ENCODE measurements around the gene KLHL14. TPM values are rescaled to one million over a fixed set of nuclear protein-coding genes. Genes with fewer than 3 reads are reported as not detected.

The KLHL14 gene
- total RNA-seq, 2 experiments from 2014 or later = 0.57 to 2.8 TPM

DNA sequence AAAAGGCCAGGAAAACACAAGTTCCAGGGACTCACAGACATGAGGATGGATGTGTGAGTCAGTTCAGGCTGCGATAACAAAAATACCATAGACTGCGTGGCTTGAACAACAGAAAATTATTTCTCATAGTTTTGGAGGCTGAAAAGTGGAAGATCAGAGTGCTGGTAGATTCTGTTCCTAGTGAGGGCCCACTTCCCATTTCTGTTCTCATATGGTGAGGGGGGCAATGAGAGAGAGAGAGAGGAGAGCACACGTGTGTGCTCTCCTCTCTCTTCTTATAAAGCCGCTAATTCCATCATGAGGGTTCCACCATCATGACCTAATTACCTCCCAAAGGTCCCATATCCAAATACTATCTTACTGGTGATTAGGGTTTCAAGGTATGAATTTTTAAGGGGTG lies 23.0 kb downstream of the KLHL14 start:
- ChIA-PET CTCF (ENCODE audit: unreplicated experiment) (no interaction called here), POLR2A (no interaction called here)
- Histone ChIP-seq H3K4me1 (ENCODE audit: insufficient read depth, low read length, poor library complexity, severe bottlenecking) (no peaks in the 10 kb centered on the region), H3K27ac (ENCODE audit: low read depth, low read length, poor library complexity, severe bottlenecking) (no peak overlapping the region), H3K9me2 (ENCODE audit: insufficient read depth, low read length) (no peaks in the 10 kb centered on the region), H3K4me2 (ENCODE audit: low read length) (no peak overlapping the region), H2AFZ (ENCODE audit: low read length) (no peak overlapping the region), H4K20me1 (ENCODE audit: insufficient read depth, low read length) (no peaks in the 10 kb centered on the region), H3K4me3 (ENCODE audit: low read depth, low read length, poor library complexity, severe bottlenecking) (no peak overlapping the region), H3K36me3 (ENCODE audit: insufficient read depth, low read length) (no peaks in the 10 kb centered on the region), H3K9me3 (ENCODE audit: low read length) (no peaks in the 10 kb centered on the region), H3K79me2 (ENCODE audit: insufficient read depth, low read depth, low read length) (no peaks in the 10 kb centered on the region)
- DNase-seq (ENCODE audit: low spot score) = no peak
- BruUV-seq (replicated peaks) = no TSS peak
- TF ChIP-seq EZH2phosphoT487 (IDR thresholded peaks at IDR 0.05; ENCODE audit: borderline replicate concordance, low read depth, low read length) = no peak
- TF ChIP-seq, protein P1, sequence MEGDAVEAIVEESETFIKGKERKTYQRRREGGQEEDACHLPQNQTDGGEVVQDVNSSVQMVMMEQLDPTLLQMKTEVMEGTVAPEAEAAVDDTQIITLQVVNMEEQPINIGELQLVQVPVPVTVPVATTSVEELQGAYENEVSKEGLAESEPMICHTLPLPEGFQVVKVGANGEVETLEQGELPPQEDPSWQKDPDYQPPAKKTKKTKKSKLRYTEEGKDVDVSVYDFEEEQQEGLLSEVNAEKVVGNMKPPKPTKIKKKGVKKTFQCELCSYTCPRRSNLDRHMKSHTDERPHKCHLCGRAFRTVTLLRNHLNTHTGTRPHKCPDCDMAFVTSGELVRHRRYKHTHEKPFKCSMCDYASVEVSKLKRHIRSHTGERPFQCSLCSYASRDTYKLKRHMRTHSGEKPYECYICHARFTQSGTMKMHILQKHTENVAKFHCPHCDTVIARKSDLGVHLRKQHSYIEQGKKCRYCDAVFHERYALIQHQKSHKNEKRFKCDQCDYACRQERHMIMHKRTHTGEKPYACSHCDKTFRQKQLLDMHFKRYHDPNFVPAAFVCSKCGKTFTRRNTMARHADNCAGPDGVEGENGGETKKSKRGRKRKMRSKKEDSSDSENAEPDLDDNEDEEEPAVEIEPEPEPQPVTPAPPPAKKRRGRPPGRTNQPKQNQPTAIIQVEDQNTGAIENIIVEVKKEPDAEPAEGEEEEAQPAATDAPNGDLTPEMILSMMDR (conservative IDR thresholded peaks at IDR 0.05; ENCODE audit: low read length) = no peak
- intact Hi-C loops (cut with micrococcal nuclease; ENCODE audit: unreplicated experiment) = no loop called here

DNA sequence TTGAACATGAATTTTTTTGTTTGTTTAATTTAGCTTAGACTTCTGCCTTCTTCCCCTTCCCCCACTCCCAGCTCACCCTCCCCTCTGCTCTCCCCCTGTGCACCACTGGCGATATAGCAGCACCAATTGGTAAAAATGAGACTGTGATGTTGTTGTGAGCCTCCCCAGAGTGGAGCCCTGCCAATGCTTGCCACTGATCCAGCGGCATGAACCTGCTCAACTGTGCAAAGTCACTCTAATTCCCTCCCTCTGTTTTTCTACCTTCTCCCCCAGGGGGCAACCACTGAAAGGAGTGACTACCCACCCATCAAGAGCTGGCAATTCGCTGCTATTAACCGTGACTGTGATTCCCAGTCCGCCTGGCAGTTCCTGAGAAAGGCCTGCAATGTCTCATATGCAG lies 30.2 kb downstream of the KLHL14 start:
- H3K4me3 ChIP-seq (ENCODE audit: low read depth, low read length, poor library complexity, severe bottlenecking) = no peak overlapping the region

DNA sequence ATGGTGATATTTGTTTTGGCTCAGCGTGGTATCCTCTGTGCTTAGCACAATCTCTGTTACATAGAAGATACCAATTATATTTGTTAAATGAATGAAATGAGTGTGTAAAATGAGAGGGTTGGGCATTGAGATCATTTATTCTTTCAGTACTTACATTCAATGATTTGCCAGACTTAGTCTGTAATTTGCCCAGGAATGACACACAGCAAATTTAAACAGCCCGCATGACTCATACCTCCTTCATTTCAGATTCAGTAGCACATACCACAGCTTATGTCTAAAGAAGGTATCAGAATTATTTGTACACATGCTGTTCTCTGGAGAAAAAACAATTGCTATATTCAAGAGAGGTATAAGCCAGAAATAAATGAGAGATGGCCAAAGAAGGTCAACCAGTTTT lies 37.0 kb downstream of the KLHL14 start:
- no peaks in the 10 kb centered on the region for H4K20me1 ChIP-seq (ENCODE audit: insufficient read depth, low read length)
- peaks cover 5% of the 10 kb centered on the region for H3K4me1 ChIP-seq (ENCODE audit: insufficient read depth, low read length, poor library complexity, severe bottlenecking)
- no TSS peak for BruUV-seq (replicated peaks)
- ChIA-PET CTCF (ENCODE audit: unreplicated experiment) (no interaction called here), POLR2A (no interaction called here)
- no peaks in the 10 kb centered on the region; the same call in 1 of the 2 replicates for H3K36me3 ChIP-seq (ENCODE audit: insufficient read depth, low read length)
- no peak for TF ChIP-seq EZH2phosphoT487 (IDR thresholded peaks at IDR 0.05; ENCODE audit: borderline replicate concordance, low read depth, low read length)
- TF ChIP-seq, protein P1 (conservative IDR thresholded peaks at IDR 0.05; ENCODE audit: low read length) = no peak
- H3K9me3 ChIP-seq (ENCODE audit: low read length) = no peaks in the 10 kb centered on the region
- no peak overlapping the region for H3K4me2 ChIP-seq (ENCODE audit: low read length)
- H3K9me2 ChIP-seq (ENCODE audit: insufficient read depth, low read length) = no peaks in the 10 kb centered on the region
- H3K27ac ChIP-seq (ENCODE audit: low read depth, low read length, poor library complexity, severe bottlenecking) = no peak overlapping the region
- H3K79me2 ChIP-seq (ENCODE audit: insufficient read depth, low read depth, low read length) = no peaks in the 10 kb centered on the region
- H3K4me3 ChIP-seq (ENCODE audit: low read depth, low read length, poor library complexity, severe bottlenecking) = no peak overlapping the region
- DNase-seq (ENCODE audit: low spot score) = no peak
- intact Hi-C loops (cut with micrococcal nuclease; ENCODE audit: unreplicated experiment) = no loop called here
- H2AFZ ChIP-seq (ENCODE audit: low read length) = no peak overlapping the region

More for the DNA sequence above, 30.2 kb downstream of the KLHL14 start:
- no peak overlapping the region for H3K4me2 ChIP-seq (ENCODE audit: low read length)
- H3K36me3 ChIP-seq (ENCODE audit: insufficient read depth, low read length) = no peaks in the 10 kb centered on the region
- no peak overlapping the region for H2AFZ ChIP-seq (ENCODE audit: low read length)
- H3K27ac ChIP-seq (ENCODE audit: low read depth, low read length, poor library complexity, severe bottlenecking) = no peak overlapping the region
- ChIA-PET CTCF (ENCODE audit: unreplicated experiment) (no interaction called here), POLR2A (interaction anchor here (1.0 kb wide), 1 partner anchor 11 kb away, joined by 4 read pairs; no protein-coding TSS in a partner anchor)
- no peak for DNase-seq (ENCODE audit: low spot score)
- H3K79me2 ChIP-seq (ENCODE audit: insufficient read depth, low read depth, low read length) = no peaks in the 10 kb centered on the region
- H4K20me1 ChIP-seq (ENCODE audit: insufficient read depth, low read length) = no peaks in the 10 kb centered on the region
- intact Hi-C loops (cut with micrococcal nuclease; ENCODE audit: unreplicated experiment) = no loop called here
- H3K4me1 ChIP-seq (ENCODE audit: insufficient read depth, low read length, poor library complexity, severe bottlenecking) = no peaks in the 10 kb centered on the region
- TF ChIP-seq EZH2phosphoT487 (IDR thresholded peaks at IDR 0.05; ENCODE audit: borderline replicate concordance, low read depth, low read length) = no peak
- TF ChIP-seq, protein P1 (conservative IDR thresholded peaks at IDR 0.05; ENCODE audit: low read length) = no peak
- H3K9me3 ChIP-seq (ENCODE audit: low read length) = no peaks in the 10 kb centered on the region
- H3K9me2 ChIP-seq (ENCODE audit: insufficient read depth, low read length) = no peaks in the 10 kb centered on the region
- no TSS peak for BruUV-seq (replicated peaks)

Measured in OCI-LY7 (cell line).